Measurements from ENCODE around the gene LRCH4. TPM values are rescaled to one million over a fixed set of nuclear protein-coding genes. Genes with fewer than 3 reads are reported as not detected.
"Not testable (repeated sequence)": the region's sequence is repeated elsewhere in the genome, so short reads cannot be mapped to it uniquely, and the experiment has no call there.

Gene LRCH4
- total RNA-seq, 1 experiment from 2014 or later: 4.6 TPM

GRCh38 chr7:100541309-100541708, 44.6 kb downstream of the LRCH4 start:
- DNase-seq (ENCODE audit: low read depth, low spot score); in situ Hi-C loops (cut with HindIII; ENCODE audit: low pct_unique_long_range_greater_than_20kb, low sequenced_read_pairs): not testable (repeated sequence)

DNA sequence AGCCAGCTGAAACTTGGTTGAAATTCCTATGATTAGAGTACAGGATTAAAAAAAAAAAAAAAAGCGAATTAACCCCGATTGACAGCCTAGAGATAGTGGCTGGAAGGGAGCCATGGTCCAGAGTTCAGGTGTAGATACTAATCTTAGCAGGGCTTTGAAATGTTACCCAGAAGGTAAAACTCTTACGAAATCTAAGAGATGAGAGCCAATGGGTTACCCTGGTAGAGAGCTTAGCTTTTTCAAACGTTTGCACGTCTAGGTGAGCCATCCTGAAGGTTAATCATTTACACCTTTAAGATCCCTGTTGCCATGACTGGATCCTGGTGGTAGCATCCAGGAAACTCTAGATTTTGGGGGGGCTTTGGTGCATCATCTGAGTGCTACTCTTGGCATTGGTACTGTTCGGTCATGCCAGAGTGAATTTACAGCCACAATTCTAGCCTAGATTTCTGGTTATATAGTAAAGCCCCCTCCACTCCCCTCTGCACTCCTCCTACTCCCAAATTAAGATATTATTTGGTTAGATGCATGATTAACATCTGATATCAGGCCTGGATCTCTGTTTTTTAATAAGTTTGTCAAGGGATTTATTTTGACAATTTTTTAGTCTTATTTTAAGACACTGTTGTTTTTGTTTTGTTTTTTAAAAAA, 45.7 kb downstream of the LRCH4 start:
- DNase-seq (ENCODE audit: low read depth, low spot score): no peak
- in situ Hi-C loops (cut with HindIII; ENCODE audit: low pct_unique_long_range_greater_than_20kb, low sequenced_read_pairs): no loop called here

- in situ Hi-C loops (cut with HindIII; ENCODE audit: low pct_unique_long_range_greater_than_20kb, low sequenced_read_pairs): no loop called here
Observed at GRCh38 chr7:100539436-100540006, 46.4 kb downstream of the LRCH4 start.

DNA sequence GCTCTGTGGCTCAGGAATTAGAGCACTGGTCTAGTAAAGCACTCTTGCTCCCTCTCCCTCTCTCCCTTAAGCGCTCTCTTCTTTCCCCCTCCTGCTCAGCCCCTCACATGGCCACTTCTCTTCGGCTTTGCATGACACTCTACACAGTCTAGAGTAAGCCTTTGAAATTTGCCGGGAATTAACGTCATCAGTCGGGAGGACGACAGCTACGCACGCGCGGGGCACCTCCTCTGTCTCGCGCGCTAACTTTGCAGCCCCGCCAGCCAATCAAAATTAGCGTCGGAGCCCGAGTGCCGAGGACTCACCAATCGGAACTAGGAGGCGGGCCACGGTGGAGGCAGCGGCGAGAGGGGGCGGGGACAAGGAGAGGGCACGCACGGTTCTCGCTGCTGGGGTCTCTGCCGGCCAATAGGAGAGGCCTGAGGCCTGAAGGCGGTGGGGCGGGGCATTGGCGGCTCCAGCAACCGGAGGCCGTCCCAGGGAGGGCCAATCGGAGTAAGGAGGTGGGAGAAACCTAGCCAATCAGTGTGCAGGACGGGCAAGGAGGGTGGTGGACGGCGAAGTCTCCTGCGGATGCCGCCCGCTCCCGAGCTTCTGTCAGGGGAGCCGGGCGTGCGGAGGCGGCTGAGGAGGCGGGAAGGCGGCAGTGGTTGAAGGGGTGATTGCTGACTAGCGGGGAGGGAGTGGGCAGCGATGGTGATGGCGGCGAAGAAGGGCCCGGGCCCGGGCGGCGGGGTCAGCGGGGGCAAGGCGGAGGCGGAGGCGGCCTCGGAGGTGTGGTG, 47.1 kb downstream of the LRCH4 start, which contains the start of gene AGFG2:
Gene AGFG2 (plus strand): TSS at position 550 of the 782 bp plus-strand sequence. CDS start 144 bp downstream, at position 694.
- in situ Hi-C loops (cut with HindIII; ENCODE audit: low pct_unique_long_range_greater_than_20kb, low sequenced_read_pairs): no loop called here
- DNase-seq (ENCODE audit: low read depth, low spot score): peak; percentile 100

More at GRCh38 chr7:100539436-100540006, 46.4 kb downstream of the LRCH4 start:
- DNase-seq (ENCODE audit: low read depth, low spot score): no peak

GRCh38 chr7:100538348-100538653, 47.6 kb downstream of the LRCH4 start:
- in situ Hi-C loops (cut with HindIII; ENCODE audit: low pct_unique_long_range_greater_than_20kb, low sequenced_read_pairs): no loop called here
- DNase-seq (ENCODE audit: low read depth, low spot score): no peak

DNA sequence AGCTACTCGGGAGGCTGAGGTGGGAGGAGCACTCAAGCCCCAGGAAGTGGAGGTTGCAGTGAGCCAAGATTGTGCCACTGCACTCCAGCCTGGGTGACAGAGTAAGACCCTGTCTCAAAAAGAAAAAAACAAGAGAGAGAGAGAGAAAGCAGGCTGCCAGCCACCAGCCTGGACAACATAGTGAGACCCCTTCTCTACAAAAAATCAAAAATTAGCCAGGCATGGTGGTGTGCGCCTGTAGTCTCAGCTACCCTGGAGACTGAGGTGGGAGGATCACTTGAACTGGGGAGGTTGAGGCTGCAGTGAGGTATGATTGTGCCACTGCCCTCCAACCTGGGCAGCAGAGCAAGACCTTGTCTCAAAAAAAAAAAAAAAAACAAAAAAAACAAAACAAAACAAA, 49.2 kb downstream of the LRCH4 start:
- DNase-seq (ENCODE audit: low read depth, low spot score); in situ Hi-C loops (cut with HindIII; ENCODE audit: low pct_unique_long_range_greater_than_20kb, low sequenced_read_pairs): not testable (repeated sequence)

GRCh38 chr7:100535982-100536381, 49.9 kb downstream of the LRCH4 start:
- in situ Hi-C loops (cut with HindIII; ENCODE audit: low pct_unique_long_range_greater_than_20kb, low sequenced_read_pairs); DNase-seq (ENCODE audit: low read depth, low spot score): not testable (repeated sequence)

- DNase-seq (ENCODE audit: low read depth, low spot score): no peak
- in situ Hi-C loops (cut with HindIII; ENCODE audit: low pct_unique_long_range_greater_than_20kb, low sequenced_read_pairs): no loop called here
Observed at GRCh38 chr7:100532165-100533022, 53.5 kb downstream of the LRCH4 start.

- DNase-seq (ENCODE audit: low read depth, low spot score); in situ Hi-C loops (cut with HindIII; ENCODE audit: low pct_unique_long_range_greater_than_20kb, low sequenced_read_pairs): not testable (repeated sequence)
Observed at GRCh38 chr7:100528108-100528866, 57.6 kb downstream of the LRCH4 start.

Small RNA genes lying within 50 kb of the gene (small RNA-seq; reads per million reads assigned to genes)
- 0 reads per million in 2 experiments for gene RN7SL416P
- gene SAP25: 0 to 0.19 reads per million in 2 experiments

Other genes starting within 250 kb of the LRCH4 start
- gene PILRB, start 228.0 kb downstream of the LRCH4 start, total RNA-seq (2014; rRNA removed; shearing (Covaris generic)): 41.6 and 42.5 TPM in 2 replicates
- 0.48 TPM in 1 of 2 replicates, not detected in the other for gene PILRA, start 212.6 kb downstream of the LRCH4 start, total RNA-seq (2014; rRNA removed; shearing (Covaris generic))
- gene ZCWPW1, start 157.4 kb downstream of the LRCH4 start, total RNA-seq (2014; rRNA removed; shearing (Covaris generic)): 4.5 and 4.7 TPM in 2 replicates
- 48.2 and 53.5 TPM in 2 replicates for gene MEPCE, start 156.3 kb downstream of the LRCH4 start, total RNA-seq (2014; rRNA removed; shearing (Covaris generic))
- gene PPP1R35, start 149.6 kb downstream of the LRCH4 start, total RNA-seq (2014; rRNA removed; shearing (Covaris generic)): 27.6 and 28.4 TPM in 2 replicates
- gene SPACDR, start 121.9 kb downstream of the LRCH4 start, total RNA-seq (2014; rRNA removed; shearing (Covaris generic)): not detected in 2 replicates
- 64.3 and 67.0 TPM in 2 replicates for gene TSC22D4, start 106.9 kb downstream of the LRCH4 start, total RNA-seq (2014; rRNA removed; shearing (Covaris generic))
- gene NYAP1, start 102.2 kb downstream of the LRCH4 start, total RNA-seq (2014; rRNA removed; shearing (Covaris generic)): 0.53 and 0.61 TPM in 2 replicates
- 16.4 and 18.1 TPM in 2 replicates for gene AGFG2, start 46.9 kb downstream of the LRCH4 start, total RNA-seq (2014; rRNA removed; shearing (Covaris generic))
- 0.21 and 0.48 TPM in 2 replicates for gene SAP25, start 12.2 kb downstream of the LRCH4 start, total RNA-seq (2014; rRNA removed; shearing (Covaris generic))
- gene FBXO24, start 199 bp upstream of the LRCH4 start, total RNA-seq (2014; rRNA removed; shearing (Covaris generic)): 0.13 and 0.55 TPM in 2 replicates
- 0.59 and 1.1 TPM in 2 replicates for gene PCOLCE, start 16.2 kb upstream of the LRCH4 start, total RNA-seq (2014; rRNA removed; shearing (Covaris generic))
- 14.0 and 16.7 TPM in 2 replicates for gene MOSPD3, start 26.4 kb upstream of the LRCH4 start, total RNA-seq (2014; rRNA removed; shearing (Covaris generic))
- gene TFR2, start 55.4 kb upstream of the LRCH4 start, total RNA-seq (2014; rRNA removed; shearing (Covaris generic)): 0.29 and 1.6 TPM in 2 replicates
- gene ACTL6B, start 70.3 kb upstream of the LRCH4 start, total RNA-seq (2014; rRNA removed; shearing (Covaris generic)): not detected in 2 replicates
- gene GNB2, start 87.6 kb upstream of the LRCH4 start, total RNA-seq (2014; rRNA removed; shearing (Covaris generic)): 43.7 and 47.7 TPM in 2 replicates
- 21.8 and 22.1 TPM in 2 replicates for gene GIGYF1, start 108.1 kb upstream of the LRCH4 start, total RNA-seq (2014; rRNA removed; shearing (Covaris generic))
- 79.2 and 94.4 TPM in 2 replicates for gene POP7, start 120.0 kb upstream of the LRCH4 start, total RNA-seq (2014; rRNA removed; shearing (Covaris generic))
- gene EPO, start 134.3 kb upstream of the LRCH4 start, total RNA-seq (2014; rRNA removed; shearing (Covaris generic)): 0.29 TPM in 1 of 2 replicates, not detected in the other
- not detected in 2 replicates for gene ZAN, start 147.5 kb upstream of the LRCH4 start, total RNA-seq (2014; rRNA removed; shearing (Covaris generic))
- 37.3 and 45.2 TPM in 2 replicates for gene EPHB4, start 241.4 kb upstream of the LRCH4 start, total RNA-seq (2014; rRNA removed; shearing (Covaris generic))